HEK293T (cell line): Measurements from ENCODE around the gene TAS2R31.

Experiments used
- CTCF ChIA-PET: fragments of 350-600 bp; formaldehyde crosslinking; extraction: SDS; loops from one replicate; lab custom pipeline; 2021; ENCODE audit warnings: antibody characterized with exemption, inconsistent platforms; lab: Yijun Ruan, JAX
- POLR2A ChIA-PET: fragments of 350-600 bp; formaldehyde crosslinking; extraction: SDS; loops from one replicate; lab custom pipeline; 2020; ENCODE audit warnings: antibody characterized with exemption, inconsistent platforms; lab: Yijun Ruan, JAX
- DNase-seq: peaks from one replicate; pipeline ENCODE4 v3.0.0; 2012; ENCODE audit warnings: mixed read lengths; ENCODE audit errors: extremely low spot score
- ARNT ChIP-seq: fragments of 450-650 bp; IDR thresholded peaks from 2 replicates; pipeline ENCODE4 v1.6.1; 2017; ENCODE audit warnings: mild to moderate bottlenecking
- BHLHE40 ChIP-seq: fragments of 450-650 bp; IDR thresholded peaks from 2 replicates; pipeline ENCODE4 v1.6.1; 2016; ENCODE audit warnings: mild to moderate bottlenecking, moderate library complexity, borderline replicate concordance
- CTBP1 ChIP-seq: fragments of 450-650 bp; IDR thresholded peaks from 2 replicates; pipeline ENCODE4 v1.6.1; 2016; ENCODE audit warnings: borderline replicate concordance
- ELF4 ChIP-seq: fragments of 450-650 bp; IDR thresholded peaks from 2 replicates; pipeline ENCODE4 v1.6.1; 2017; ENCODE audit warnings: antibody characterized with exemption
- FOXA1 ChIP-seq: fragments of 450-650 bp; IDR thresholded peaks from 2 replicates; pipeline ENCODE4 v1.6.1; 2016; ENCODE audit warnings: mild to moderate bottlenecking
- FOXK2 ChIP-seq: fragments of 450-650 bp; IDR thresholded peaks from 2 replicates; pipeline ENCODE4 v1.6.1; 2016; ENCODE audit warnings: mild to moderate bottlenecking
- FOXM1 ChIP-seq: fragments of 450-650 bp; IDR thresholded peaks from 2 replicates; pipeline ENCODE4 v1.6.1; 2017; ENCODE audit warnings: mild to moderate bottlenecking, borderline replicate concordance
- HDGF ChIP-seq: fragments of 450-650 bp; IDR thresholded peaks from 2 replicates; pipeline ENCODE4 v1.6.1; 2017; ENCODE audit warnings: antibody characterized with exemption, borderline replicate concordance
- L3MBTL2 ChIP-seq: fragments of 450-650 bp; conservative IDR thresholded peaks from 2 replicates; pipeline ENCODE4 v1.6.1; 2016; ENCODE audit warnings: mild to moderate bottlenecking
- LEF1 ChIP-seq: fragments of 450-650 bp; IDR thresholded peaks from 2 replicates; pipeline ENCODE4 v1.6.1; 2017; ENCODE audit warnings: mild to moderate bottlenecking, borderline replicate concordance
- NFRKB ChIP-seq: fragments of 450-650 bp; IDR thresholded peaks from 2 replicates; pipeline ENCODE4 v1.6.1; 2016; ENCODE audit warnings: mild to moderate bottlenecking, moderate library complexity
- PKNOX1 ChIP-seq: fragments of 450-650 bp; IDR thresholded peaks from 2 replicates; pipeline ENCODE4 v1.6.1; 2016
- SP1 ChIP-seq: fragments of 450-650 bp; IDR thresholded peaks from 2 replicates; pipeline ENCODE4 v1.6.1; 2017
- SUZ12 ChIP-seq: fragments of 450-650 bp; IDR thresholded peaks from 2 replicates; pipeline ENCODE4 v1.6.1; 2016; ENCODE audit warnings: mild to moderate bottlenecking
- TARDBP ChIP-seq: fragments of 450-650 bp; IDR thresholded peaks from 2 replicates; pipeline ENCODE4 v1.6.1; 2016
- ZNF384 ChIP-seq: fragments of 450-650 bp; IDR thresholded peaks from 2 replicates; pipeline ENCODE4 v1.6.1; 2016

Gene TAS2R31

GRCh38 chr12:11015775-11016430 lies 15.3 kb downstream of the TAS2R31 start:
- ChIA-PET POLR2A (interaction anchor here (0.6 kb wide), 1 partner anchor 56 kb away, joined by 4 read pairs; no protein-coding TSS in a partner anchor), CTCF (no interaction called here)
- DNase-seq: no peak
- TF ChIP-seq PKNOX1 (no peak), NFRKB (no peak), LEF1 (no peak), BHLHE40 (no peak), SP1 (no peak), HDGF (no peak), FOXK2 (no peak), L3MBTL2 (no peak), CTBP1 (no peak), SUZ12 (no peak), FOXA1 (no peak)

- POLR2A ChIA-PET: no interaction called here
- DNase-seq: no peak
- CTCF ChIA-PET: no interaction called here
- TF ChIP-seq PKNOX1: no peak
- TF ChIP-seq SUZ12: no peak
- no peak for TF ChIP-seq FOXM1
- no peak for TF ChIP-seq FOXK2
- no peak for TF ChIP-seq NFRKB
- no peak for TF ChIP-seq ELF4
- TF ChIP-seq LEF1: no peak
- TF ChIP-seq ZNF384: no peak
- TF ChIP-seq L3MBTL2: no peak
- TF ChIP-seq SP1: no peak
- TF ChIP-seq BHLHE40: no peak
- no peak for TF ChIP-seq HDGF
- no peak for TF ChIP-seq ARNT
Observed at GRCh38 chr12:11014234-11014633, 17.0 kb downstream of the TAS2R31 start.

GRCh38 chr12:11007608-11008007 lies 23.6 kb downstream of the TAS2R31 start:
- no peak for TF ChIP-seq LEF1
- TF ChIP-seq FOXA1: no peak
- no peak for TF ChIP-seq ZNF384
- DNase-seq: no peak
- CTCF ChIA-PET: no interaction called here
- POLR2A ChIA-PET: no interaction called here

- CTCF ChIA-PET: no interaction called here
- no peak for DNase-seq
- TF ChIP-seq FOXK2 (no peak), SUZ12 (no peak), BHLHE40 (no peak), CTBP1 (no peak), FOXA1 (no peak), NFRKB (no peak), LEF1 (no peak), FOXM1 (no peak)
- POLR2A ChIA-PET: no interaction called here
Observed at GRCh38 chr12:10998204-10998603, 33.0 kb downstream of the TAS2R31 start, which contains the start of gene TAS2R20. TSS of gene TAS2R20 (minus strand) at chr12:10998304. CDS start at chr12:10997875, 429 bp downstream.

DNA sequence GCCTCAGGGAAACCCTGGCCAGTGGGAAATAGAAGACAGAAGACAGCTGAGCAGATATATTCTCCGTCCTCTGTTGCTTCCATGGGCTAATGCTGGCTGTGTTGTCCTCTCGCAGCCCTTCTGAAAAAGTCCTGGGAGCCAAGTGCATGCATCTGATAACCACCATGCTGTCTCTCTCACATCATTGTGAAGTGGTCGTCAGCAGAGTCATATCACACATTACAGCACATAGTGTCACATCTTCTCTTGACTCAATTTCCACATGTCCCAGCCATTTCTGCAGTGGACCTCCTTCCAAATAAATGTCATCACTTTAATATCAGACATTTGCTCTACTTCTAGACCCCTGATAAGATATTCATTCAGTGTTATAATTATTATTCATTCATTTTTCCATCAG lies 36.9 kb downstream of the TAS2R31 start:
- no peak for DNase-seq
- ChIA-PET CTCF (no interaction called here), POLR2A (no interaction called here)
- TF ChIP-seq PKNOX1 (no peak), L3MBTL2 (no peak), FOXA1 (no peak), LEF1 (no peak), ARNT (no peak), ZNF384 (no peak), TARDBP (no peak), FOXK2 (no peak)

DNA sequence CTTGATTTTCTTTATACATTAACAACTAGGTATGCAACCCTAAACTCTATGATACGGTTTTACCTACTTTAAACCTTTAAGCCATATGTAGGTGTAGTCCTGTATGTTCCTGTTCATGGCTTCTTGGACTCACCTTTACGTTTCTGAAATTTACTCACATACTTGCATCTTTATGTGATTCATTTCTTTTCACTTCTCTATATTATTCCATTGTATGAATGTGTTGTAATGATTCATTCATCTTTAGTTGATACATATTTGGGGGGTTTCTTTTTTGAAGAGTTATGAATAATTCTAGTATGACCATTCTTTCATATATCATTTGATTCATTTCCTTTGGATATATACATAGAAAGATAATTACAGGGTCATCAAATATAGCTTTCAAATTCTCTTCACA lies 42.1 kb downstream of the TAS2R31 start:
- ChIA-PET CTCF (no interaction called here), POLR2A (no interaction called here)
- TF ChIP-seq HDGF (no peak), ZNF384 (no peak), L3MBTL2 (no peak), LEF1 (no peak), TARDBP (no peak), ARNT (no peak), NFRKB (no peak), CTBP1 (no peak), FOXK2 (no peak), SUZ12 (no peak), FOXA1 (no peak), FOXM1 (no peak), BHLHE40 (no peak), ELF4 (no peak), SP1 (no peak), PKNOX1 (no peak)
- DNase-seq: no peak
